NCI-H187 treated with DMSO at 0.1 percent for 48 hours (cell line): ENCODE measurements around the gene NRG2.

Experiments
- DNase-seq: peaks from one replicate; lab custom pipeline; 2025; lab: John Stamatoyannopoulos, UW

The NRG2 gene

GRCh38 chr5:139837711-139838380 is 205.3 kb downstream of the NRG2 start:
- DNase-seq: no peak

DNA sequence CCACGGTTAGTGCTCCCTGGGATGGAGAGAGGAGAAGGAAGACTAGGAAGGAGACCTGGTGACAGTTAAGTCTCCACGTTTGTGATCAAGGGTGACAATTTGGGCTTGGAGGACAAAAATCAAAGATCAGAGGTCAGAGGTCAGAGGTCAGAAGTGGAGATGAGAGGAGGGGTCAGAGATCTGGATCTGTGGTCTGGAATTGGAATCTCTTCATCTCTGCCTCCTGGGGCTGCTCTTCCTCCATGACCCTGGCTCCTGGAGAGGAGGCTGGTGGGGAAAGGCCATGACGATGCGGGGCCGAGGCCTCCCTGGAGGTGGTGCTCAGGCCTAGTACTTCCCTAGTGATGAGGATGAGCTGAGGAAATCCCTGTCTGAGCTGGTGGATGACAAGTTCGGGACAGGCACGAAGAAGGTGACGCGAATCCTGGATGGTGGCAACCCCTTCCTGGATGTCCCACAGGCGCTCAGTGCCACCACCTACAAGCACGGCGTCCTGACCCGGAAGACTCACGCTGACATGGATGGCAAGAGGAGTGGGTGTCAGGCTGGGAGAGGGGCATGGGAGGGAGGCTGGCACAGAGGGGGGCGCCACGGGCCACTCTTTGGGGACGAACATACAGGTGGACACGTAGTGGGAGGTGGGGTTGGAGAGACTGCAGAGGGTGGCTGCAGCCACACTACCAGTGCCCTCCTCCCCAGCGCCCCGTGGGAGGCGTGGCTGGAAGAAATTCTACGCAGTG is 206.5 kb downstream of the NRG2 start:
- DNase-seq: no peak

- DNase-seq: no peak
Observed at GRCh38 chr5:139835656-139836055, 207.4 kb downstream of the NRG2 start.

DNA sequence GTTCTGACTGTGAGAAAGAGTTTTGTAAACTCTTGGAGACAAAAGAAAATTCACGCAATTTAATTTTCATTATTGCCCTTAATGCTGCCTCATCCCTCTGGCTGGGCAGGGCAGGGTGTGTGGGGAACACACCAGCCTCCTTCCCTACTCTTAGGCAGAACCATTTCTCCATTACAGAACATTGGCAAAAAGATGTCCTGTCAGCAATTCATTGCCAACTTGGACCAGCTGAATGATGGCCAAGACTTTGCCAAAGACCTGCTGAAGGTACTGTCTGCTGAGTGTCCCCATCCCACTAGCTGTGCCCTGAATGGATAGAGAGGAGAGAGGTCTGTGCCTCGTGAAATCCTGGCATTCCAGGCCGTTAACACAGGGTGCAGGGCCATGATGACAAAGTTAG is 209.6 kb downstream of the NRG2 start:
- DNase-seq: no peak

GRCh38 chr5:139831624-139832023 is 211.5 kb downstream of the NRG2 start:
- DNase-seq: no peak

DNA sequence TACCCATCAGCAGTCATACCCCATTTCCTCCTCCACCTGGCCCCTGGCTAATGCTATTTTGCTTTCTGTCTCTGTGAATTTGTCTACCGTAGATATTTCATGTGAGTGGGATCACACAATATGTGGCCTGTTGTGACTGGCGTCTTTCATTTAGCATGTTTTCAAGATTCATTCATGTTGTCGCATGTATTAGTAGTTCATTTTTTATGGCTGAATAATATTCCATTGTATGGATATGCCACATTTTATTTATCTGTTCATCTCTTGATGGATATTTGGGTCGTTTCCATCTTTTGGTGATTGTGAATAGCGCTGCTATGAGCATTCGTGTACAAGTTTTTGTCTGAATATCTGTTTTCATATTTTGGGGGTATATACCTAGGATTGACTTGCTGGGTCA is 213.6 kb downstream of the NRG2 start:
- DNase-seq: no peak

- DNase-seq: no peak
Observed at GRCh38 chr5:139828207-139828895, 214.7 kb downstream of the NRG2 start.

DNA sequence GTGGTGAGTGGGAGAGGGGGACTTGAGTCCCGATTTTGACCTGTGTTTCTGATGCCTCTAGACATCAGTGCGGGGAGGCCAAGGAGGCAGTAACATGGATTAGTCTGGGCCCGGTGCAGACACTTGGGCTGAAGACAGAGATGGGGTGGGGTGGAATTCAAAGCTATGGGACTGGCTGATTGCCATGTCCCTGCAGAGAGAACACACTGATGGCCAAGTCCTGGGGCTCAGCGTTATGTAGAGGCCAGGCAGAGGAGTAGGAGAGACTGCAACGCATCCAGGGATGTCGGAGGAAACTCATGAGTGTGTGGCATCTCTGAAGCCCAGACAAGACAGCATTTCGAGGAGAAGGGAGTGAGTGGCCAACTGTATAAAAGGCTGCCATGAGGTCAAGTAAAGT is 217.4 kb downstream of the NRG2 start:
- DNase-seq: no peak

GRCh38 chr5:139823757-139824355 is 219.2 kb downstream of the NRG2 start:
- DNase-seq: no peak

DNA sequence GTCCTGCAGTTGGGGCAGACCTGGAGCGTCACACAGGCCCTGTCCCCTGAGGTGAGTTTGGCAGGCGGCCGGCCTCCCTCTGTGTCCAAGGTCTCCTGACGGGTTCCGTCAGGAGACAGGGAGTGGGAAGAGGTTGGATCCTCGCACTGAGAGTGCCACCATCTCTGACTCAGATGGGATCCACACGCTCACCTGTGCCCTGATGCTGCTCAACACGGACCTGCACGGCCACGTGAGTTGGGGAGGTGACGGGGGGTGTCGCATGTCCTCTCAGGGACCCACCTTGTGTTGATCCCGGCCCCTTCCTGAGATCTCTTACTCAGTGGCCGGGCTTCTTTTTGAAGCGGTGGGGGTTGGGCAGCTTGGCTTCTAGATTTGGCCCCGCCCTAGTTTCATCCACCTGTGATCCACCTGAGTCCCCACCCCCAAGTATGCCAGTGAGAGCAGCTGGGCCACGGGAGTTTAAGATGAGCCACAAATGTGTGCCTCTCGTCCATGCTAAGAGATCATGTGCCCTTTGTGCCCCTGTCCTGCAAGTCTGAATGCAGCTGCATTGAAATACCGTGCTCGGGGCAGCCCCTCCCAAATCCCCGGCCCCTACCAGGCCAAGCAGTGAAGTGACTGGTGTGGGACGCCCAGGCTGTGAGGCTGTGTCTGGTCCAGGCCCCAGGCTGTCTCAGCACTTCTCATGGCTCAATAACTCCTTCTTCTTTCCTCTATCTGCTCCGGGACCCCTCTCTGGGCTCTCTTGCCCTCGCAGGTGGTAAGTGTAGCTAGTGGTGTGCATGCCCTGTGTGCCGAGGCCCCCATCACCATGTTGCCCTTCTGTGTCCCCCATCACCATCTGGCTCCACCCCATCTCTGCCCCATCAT is 220.3 kb downstream of the NRG2 start:
- no peak for DNase-seq

DNA sequence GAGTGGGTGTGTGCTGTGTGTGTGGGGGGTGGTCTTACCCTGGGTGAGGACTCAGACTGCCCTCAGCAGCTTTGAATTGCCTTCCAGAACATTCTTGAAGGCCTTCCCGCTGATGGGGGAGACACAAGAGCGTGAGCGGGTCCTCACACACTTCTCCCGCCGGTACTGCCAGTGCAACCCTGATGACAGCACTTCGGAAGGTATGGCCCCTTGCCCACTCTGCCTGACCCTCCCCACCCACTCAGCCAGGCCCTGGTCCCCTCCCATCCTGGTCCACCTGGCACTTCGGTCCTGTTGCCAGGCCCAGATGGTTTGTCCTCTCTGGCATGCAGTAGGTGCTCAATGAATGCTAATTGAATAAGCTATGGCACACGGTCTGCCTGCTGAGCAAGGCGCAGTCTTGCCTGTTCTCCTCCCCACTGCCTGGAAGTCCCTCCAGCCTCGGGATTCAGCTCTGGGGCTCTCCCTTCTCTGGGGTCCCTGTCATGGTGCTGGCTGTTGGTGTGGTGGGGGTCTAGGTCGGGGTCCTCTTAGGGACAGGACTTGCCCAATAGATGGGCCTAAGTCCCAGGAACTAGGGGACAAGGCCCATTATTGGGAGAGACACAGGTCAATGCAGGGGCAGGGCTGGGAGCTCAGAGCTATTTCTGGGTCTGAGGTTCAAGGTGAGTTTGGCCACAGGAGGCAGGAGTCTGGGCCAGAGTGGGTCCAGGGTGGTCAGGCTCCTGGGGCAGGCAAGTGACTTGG is 221.1 kb downstream of the NRG2 start:
- no peak for DNase-seq

GRCh38 chr5:139820606-139821005 is 222.5 kb downstream of the NRG2 start:
- no peak for DNase-seq

DNA sequence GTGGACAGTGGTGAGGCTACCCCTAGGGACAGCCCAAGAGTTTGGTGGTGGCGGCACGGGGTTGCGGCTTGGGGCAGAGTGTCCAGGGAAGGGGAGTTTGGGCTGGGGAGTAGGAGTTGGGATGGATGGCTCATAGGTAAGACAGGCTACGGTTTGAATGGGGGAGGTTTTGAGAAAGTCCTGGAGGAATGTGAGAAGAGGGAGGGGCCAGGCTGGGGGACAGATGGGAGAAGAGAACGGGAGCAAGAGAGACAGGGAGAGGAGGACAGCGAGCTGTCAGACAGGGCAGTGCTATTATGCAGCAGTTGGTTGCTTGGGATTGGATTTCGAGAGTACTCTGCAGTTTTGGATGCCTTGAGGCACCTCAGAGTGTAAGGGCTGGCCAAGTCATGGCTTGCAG is 223.0 kb downstream of the NRG2 start:
- DNase-seq: no peak

DNA sequence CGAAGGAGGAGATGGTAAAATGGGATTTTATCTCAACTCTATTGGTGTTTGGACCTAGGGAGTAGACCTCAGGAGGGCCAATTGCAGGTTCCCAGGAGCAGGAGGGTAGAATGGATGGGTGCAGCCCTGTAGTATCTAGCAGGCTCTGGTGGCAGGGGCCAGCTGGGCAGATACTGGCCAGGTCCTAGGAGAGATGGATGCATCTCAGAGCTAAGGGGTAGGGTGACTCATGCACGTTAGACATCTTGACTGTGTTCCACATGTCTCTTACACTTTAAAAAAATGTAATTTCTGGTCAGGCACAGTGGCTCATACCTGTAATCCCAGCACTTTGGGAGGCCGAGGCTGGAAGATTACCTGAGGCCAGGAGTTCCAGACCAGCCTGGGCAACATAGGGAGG is 225.1 kb downstream of the NRG2 start:
- no peak for DNase-seq

GRCh38 chr5:139817362-139817761 is 225.7 kb downstream of the NRG2 start:
- no peak for DNase-seq

DNA sequence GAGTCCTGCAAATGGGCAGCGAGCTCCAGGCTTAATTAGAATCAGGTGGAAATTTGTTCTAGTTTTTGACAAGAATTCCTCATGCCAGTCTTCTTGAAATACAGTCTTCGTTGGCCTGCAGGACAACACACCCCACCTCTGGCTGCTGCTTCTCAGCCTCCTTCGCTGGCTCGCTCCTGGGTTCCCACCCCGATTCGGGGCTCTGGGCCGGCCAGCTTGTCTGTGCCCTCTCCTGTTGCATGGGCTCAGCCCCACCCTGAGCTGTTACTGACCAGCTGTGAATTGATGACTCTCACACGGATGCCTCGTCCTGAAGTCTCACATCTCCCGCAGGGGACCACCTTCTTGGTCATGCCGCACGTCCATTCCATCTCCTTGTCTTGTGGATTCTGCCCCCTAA is 226.5 kb downstream of the NRG2 start:
- DNase-seq: no peak

- no peak for DNase-seq
Observed at GRCh38 chr5:139814704-139815280, 228.3 kb downstream of the NRG2 start.

DNA sequence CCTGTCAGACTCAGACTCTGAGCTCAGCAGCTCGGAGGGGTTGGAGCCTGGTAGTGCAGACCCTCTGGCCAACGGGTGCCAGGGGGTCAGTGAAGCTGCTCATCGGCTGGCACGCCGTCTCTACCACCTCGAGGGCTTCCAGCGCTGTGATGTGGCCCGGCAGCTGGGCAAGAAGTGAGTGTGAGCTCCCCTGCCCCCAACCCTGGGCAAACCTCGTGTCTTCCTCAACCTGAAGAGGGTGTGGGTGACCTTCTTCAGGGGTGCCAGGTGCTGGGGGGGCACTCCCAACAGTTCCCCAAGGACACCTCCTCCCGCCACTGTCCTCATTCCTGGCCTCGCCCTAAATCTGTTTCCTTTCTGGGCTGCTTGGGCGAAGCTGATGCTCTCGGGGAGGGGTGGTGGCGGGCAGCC is 228.9 kb downstream of the NRG2 start:
- DNase-seq: no peak

DNA sequence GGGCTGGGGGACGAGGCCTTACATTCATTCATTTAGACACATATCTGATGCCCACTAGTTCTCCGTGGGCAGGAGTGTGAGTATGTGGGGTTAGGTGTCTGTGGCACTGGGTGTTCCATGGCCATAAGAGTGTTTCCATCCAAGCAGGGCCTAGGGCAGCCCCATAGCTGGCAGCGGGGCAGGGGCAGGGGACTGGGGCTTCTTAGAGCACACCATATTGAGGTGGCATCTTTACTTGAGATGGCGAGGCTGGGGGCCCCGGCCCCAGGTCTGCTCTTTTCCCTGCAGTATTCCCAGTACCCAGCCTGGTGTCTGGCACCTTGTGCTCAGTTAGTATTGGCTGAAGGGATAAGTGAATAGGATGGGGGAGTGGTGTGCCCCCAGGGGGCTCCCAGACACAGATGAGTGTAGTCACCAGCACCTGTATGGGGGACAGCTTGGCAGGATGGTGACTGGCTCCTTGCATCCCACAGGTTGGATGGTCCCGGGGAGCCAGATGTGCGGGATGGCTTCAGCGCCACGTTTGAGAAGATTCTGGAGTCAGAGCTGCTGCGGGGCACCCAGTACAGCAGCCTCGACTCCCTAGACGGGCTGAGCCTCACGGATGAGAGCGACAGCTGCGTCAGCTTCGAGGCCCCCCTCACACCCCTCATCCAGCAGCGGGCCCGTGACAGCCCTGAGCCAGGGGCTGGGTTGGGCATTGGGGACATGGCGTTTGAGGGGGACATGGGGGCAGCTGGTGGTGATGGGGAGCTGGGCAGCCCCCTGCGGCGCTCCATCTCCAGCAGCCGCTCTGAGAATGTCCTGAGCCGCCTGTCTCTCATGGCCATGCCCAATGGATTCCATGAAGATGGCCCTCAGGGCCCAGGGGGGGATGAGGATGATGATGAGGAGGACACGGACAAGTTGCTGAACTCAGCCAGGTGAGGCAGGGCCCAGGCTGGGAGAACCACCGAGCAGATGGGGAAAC is 230.0 kb downstream of the NRG2 start:
- no peak for DNase-seq

- no peak for DNase-seq
Observed at GRCh38 chr5:139812323-139812722, 230.8 kb downstream of the NRG2 start.
